ENCODE results near the gene EVI5. TPM values are rescaled to one million over a fixed set of nuclear protein-coding genes. Genes with fewer than 3 reads are reported as not detected.

EVI5 gene
- total RNA-seq, 1 experiment from 2014 or later, result 38.2 TPM

DNA sequence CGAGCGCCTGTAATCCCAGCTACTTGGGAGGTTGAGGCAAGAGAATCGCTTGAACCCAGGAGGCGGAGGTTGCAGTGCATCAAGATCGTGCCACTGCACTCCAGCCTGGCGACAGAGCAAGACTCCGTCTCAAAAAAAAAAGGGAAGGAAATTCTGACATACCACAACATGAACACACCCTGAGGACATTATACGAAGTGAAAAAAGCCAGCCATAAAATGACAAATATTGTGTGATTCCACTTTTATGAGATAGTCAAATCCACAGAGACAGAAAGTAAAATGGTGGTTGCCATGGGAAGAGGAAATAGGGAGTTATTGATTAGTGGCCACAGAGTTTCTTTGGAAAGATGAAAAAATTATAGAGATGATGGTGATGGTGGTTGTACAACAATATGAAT, 41.7 kb downstream of the EVI5 start:
- no peak for TF ChIP-seq EZH2phosphoT487 (IDR thresholded peaks at IDR 0.05; ENCODE audit: borderline replicate concordance, low read length)
- TF ChIP-seq EZH2 (IDR thresholded peaks at IDR 0.05; ENCODE audit: low read length, unreplicated experiment), result no peak
- TF ChIP-seq, protein P1, sequence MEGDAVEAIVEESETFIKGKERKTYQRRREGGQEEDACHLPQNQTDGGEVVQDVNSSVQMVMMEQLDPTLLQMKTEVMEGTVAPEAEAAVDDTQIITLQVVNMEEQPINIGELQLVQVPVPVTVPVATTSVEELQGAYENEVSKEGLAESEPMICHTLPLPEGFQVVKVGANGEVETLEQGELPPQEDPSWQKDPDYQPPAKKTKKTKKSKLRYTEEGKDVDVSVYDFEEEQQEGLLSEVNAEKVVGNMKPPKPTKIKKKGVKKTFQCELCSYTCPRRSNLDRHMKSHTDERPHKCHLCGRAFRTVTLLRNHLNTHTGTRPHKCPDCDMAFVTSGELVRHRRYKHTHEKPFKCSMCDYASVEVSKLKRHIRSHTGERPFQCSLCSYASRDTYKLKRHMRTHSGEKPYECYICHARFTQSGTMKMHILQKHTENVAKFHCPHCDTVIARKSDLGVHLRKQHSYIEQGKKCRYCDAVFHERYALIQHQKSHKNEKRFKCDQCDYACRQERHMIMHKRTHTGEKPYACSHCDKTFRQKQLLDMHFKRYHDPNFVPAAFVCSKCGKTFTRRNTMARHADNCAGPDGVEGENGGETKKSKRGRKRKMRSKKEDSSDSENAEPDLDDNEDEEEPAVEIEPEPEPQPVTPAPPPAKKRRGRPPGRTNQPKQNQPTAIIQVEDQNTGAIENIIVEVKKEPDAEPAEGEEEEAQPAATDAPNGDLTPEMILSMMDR (conservative IDR thresholded peaks at IDR 0.05; ENCODE audit: low read depth, low read length), result no peak
- no peaks in the 10 kb centered on the region for H3F3A ChIP-seq (ENCODE audit: low read length, unreplicated experiment)
- H3K9ac ChIP-seq (ENCODE audit: low read length), result no peak overlapping the region
- BruUV-seq (replicated peaks), result no TSS peak
- no peak for DNase-seq
- no peak overlapping the region for H3K27ac ChIP-seq (ENCODE audit: low read length)
- no peak overlapping the region for H3K4me2 ChIP-seq (ENCODE audit: low read length)
- no peaks in the 10 kb centered on the region for H3K36me3 ChIP-seq (ENCODE audit: low read depth, low read length)
- no peaks in the 10 kb centered on the region for H4K20me1 ChIP-seq (ENCODE audit: low read length)
- H2AFZ ChIP-seq (ENCODE audit: low read length), result no peak overlapping the region
- intact Hi-C loops (cut with micrococcal nuclease), result no loop called here
- ATAC-seq, result no peak
- H3K27me3 ChIP-seq (ENCODE audit: low read length), result no peaks in the 10 kb centered on the region
- no peaks in the 10 kb centered on the region for H3K9me3 ChIP-seq (ENCODE audit: low read length)
- CTCF ChIA-PET, result no interaction called here
- H3K4me3 ChIP-seq (ENCODE audit: low read length), result no peak overlapping the region
- H3K79me2 ChIP-seq (ENCODE audit: low read length), result peaks cover 6% of the 10 kb centered on the region
- no peaks in the 10 kb centered on the region for H3K4me1 ChIP-seq (ENCODE audit: insufficient read depth, low read length)
- H3K9me2 ChIP-seq (replicated peaks; ENCODE audit: low read length), result no peaks in the 10 kb centered on the region
- POLR2A ChIA-PET (ENCODE audit: unreplicated experiment), result no interaction called here

DNA sequence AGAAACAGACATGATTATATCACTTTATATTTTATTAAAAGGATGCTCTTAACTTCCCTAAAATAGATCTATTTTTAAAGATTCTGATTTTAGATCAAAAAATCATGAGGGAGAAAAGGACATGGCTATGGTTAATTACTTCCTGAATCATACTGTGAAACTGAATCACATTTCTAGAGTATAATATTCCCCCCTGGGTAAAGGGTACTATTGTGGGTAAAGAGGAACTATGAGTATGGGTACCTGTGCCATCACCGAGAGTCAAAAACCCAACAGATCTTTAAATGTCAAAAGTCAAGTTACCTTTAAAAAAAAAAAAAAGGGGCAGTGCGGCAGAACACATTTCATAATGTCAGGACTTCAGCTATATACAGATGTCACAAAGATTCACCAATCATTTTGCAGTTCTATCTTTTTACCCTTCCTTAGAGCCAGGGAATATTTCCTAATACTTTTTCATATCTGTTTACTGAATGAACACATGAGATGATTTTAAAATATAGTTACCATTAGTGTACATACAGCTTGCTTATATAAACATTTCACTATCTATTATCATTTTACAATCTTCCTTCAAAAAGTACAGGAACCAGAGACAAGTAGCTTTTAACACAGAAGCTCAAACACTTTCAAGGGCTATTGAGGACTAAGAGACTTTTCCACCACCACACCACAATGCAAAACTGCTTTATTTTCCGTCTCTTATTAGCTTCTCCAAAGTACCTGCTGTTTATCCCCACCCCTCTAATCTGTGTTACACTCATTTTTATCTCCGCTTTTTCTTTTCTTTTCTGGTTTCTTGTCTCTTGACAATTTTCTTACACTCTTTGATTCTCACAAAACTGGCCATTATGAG, 45.0 kb downstream of the EVI5 start:
- Histone ChIP-seq H3K9ac (ENCODE audit: low read length) (no peak overlapping the region), H2AFZ (ENCODE audit: low read length) (no peak overlapping the region), H3K9me2 (replicated peaks; ENCODE audit: low read length) (no peaks in the 10 kb centered on the region), H3K27ac (ENCODE audit: low read length) (no peak overlapping the region), H3K36me3 (ENCODE audit: low read depth, low read length) (peaks cover 4% of the 10 kb centered on the region; the same call in 1 of the 2 replicates), H3F3A (ENCODE audit: low read length, unreplicated experiment) (no peaks in the 10 kb centered on the region), H3K9me3 (ENCODE audit: low read length) (no peaks in the 10 kb centered on the region), H3K4me1 (ENCODE audit: insufficient read depth, low read length) (no peaks in the 10 kb centered on the region), H3K4me3 (ENCODE audit: low read length) (no peak overlapping the region), H4K20me1 (ENCODE audit: low read length) (no peaks in the 10 kb centered on the region), H3K79me2 (ENCODE audit: low read length) (no peaks in the 10 kb centered on the region), H3K4me2 (ENCODE audit: low read length) (no peak overlapping the region), H3K27me3 (ENCODE audit: low read length) (no peaks in the 10 kb centered on the region)
- BruUV-seq (replicated peaks), result no TSS peak
- DNase-seq (no peak), ATAC-seq (no peak)
- intact Hi-C loops (cut with micrococcal nuclease), result no loop called here
- CTCF ChIA-PET, result interaction anchor here (0.8 kb wide), 1 partner anchor 116 kb away, joined by 4 read pairs; no protein-coding TSS in a partner anchor
- POLR2A ChIA-PET (ENCODE audit: unreplicated experiment), result no interaction called here
- TF ChIP-seq, protein P1 (conservative IDR thresholded peaks at IDR 0.05; ENCODE audit: low read depth, low read length), result no peak
- no peak for TF ChIP-seq EZH2phosphoT487 (IDR thresholded peaks at IDR 0.05; ENCODE audit: borderline replicate concordance, low read length)
- TF ChIP-seq EZH2 (IDR thresholded peaks at IDR 0.05; ENCODE audit: low read length, unreplicated experiment), result no peak

DNA sequence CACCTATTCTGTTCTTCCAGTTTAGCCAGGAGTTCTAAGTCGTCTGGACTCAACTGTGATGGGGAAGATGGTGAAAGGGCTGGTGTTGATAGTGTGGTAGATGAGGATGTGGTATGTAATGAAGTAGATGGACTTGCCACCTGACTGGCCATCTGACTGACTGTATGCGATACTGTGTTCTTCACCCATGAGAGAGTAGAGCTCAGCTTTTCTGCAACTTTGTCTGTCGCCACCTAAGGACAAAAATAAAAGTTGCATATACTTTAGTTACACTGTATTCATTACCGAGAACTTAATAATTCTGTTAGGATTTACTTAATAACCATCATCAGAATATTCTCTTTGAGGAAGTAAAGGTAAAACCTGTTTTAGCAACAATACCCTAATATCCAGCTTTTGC, 48.5 kb downstream of the EVI5 start:
- ChIA-PET CTCF (interaction anchor here (0.5 to 0.7 kb wide), 3 partner anchors 26 to 245 kb away, joined by 3 to 4 read pairs (median 3); no protein-coding TSS in a partner anchor), POLR2A (ENCODE audit: unreplicated experiment) (no interaction called here)
- DNase-seq (peak; percentile 37), ATAC-seq (peak; percentile 81)
- H3K9ac ChIP-seq (ENCODE audit: low read length), result no peak overlapping the region
- intact Hi-C loops (cut with micrococcal nuclease), result no loop called here
- no peaks in the 10 kb centered on the region for H3K27me3 ChIP-seq (ENCODE audit: low read length)
- H3F3A ChIP-seq (ENCODE audit: low read length, unreplicated experiment), result no peaks in the 10 kb centered on the region
- H3K27ac ChIP-seq (ENCODE audit: low read length), result no peak overlapping the region
- TF ChIP-seq EZH2phosphoT487 (IDR thresholded peaks at IDR 0.05; ENCODE audit: borderline replicate concordance, low read length), result no peak
- TF ChIP-seq, protein P1 (conservative IDR thresholded peaks at IDR 0.05; ENCODE audit: low read depth, low read length), result peak; percentile 64
- H3K4me2 ChIP-seq (ENCODE audit: low read length), result no peak overlapping the region
- H3K9me2 ChIP-seq (replicated peaks; ENCODE audit: low read length), result no peaks in the 10 kb centered on the region
- H3K36me3 ChIP-seq (ENCODE audit: low read depth, low read length), result peaks cover 4% of the 10 kb centered on the region; the same call in 1 of the 2 replicates
- BruUV-seq (replicated peaks), result no TSS peak
- no peaks in the 10 kb centered on the region for H4K20me1 ChIP-seq (ENCODE audit: low read length)
- H2AFZ ChIP-seq (ENCODE audit: low read length), result no peak overlapping the region
- H3K4me3 ChIP-seq (ENCODE audit: low read length), result no peak overlapping the region
- no peaks in the 10 kb centered on the region for H3K4me1 ChIP-seq (ENCODE audit: insufficient read depth, low read length)
- no peaks in the 10 kb centered on the region for H3K9me3 ChIP-seq (ENCODE audit: low read length)
- H3K79me2 ChIP-seq (ENCODE audit: low read length), result no peaks in the 10 kb centered on the region

All from PC-3 (cell line).